DND-41 (cell line): ENCODE data around the gene PTPN1.

Source experiments
- ATAC-seq: fragments of 200-7000 bp; cut with Tn5 transposase; 3 replicates; pipeline ENCODE4 v1.9.1; 2021; ENCODE audit warnings: low read depth; ENCODE audit not compliant: insufficient read depth
- DNase-seq: peaks from one replicate; pipeline ENCODE4 v3.0.0-alpha.2; 2020
- H2AFZ ChIP-seq: 2 replicates; pipeline ENCODE4 v1.6.0; 2012; ENCODE audit warnings: low read depth, low read length
- H3K27ac ChIP-seq: 2 replicates; pipeline ENCODE4 v1.5.1; 2012; ENCODE audit warnings: low read length, inconsistent platforms
- H3K27me3 ChIP-seq: fragments of 200-600 bp; sonication (generic); 2 replicates; pipeline ENCODE4 v1.6.0; 2012; ENCODE audit warnings: low read length, mild to moderate bottlenecking, inconsistent platforms; ENCODE audit not compliant: insufficient read depth, poor library complexity
- H3K36me3 ChIP-seq: 2 replicates; pipeline ENCODE4 v1.5.1; 2012; ENCODE audit warnings: low read length, inconsistent platforms; ENCODE audit not compliant: insufficient read depth
- H3K4me1 ChIP-seq: 2 replicates; pipeline ENCODE4 v1.5.1; 2012; ENCODE audit warnings: mild to moderate bottlenecking, low read length; ENCODE audit not compliant: insufficient read depth
- H3K4me2 ChIP-seq: 2 replicates; pipeline ENCODE4 v1.6.0; 2012; ENCODE audit warnings: mild to moderate bottlenecking, moderate library complexity, low read length, inconsistent platforms; ENCODE audit not compliant: insufficient read depth
- H3K4me3 ChIP-seq, 2 experiments: fragments of 200-600 bp in 1 of 2; shearing (Covaris generic) in 1 of 2; 2 replicates each; pipeline ENCODE4 v1.5.1; 2012 to 2016; ENCODE audit warnings: inconsistent platforms in 2 of 2, low read length in 2 of 2, mild to moderate bottlenecking in 2 of 2, low read depth in 1 of 2, moderate library complexity in 1 of 2
- H3K79me2 ChIP-seq: 2 replicates; pipeline ENCODE4 v1.6.0; 2012; ENCODE audit warnings: low read length, inconsistent platforms; ENCODE audit not compliant: insufficient read depth
- H3K9ac ChIP-seq: 2 replicates; pipeline ENCODE4 v1.6.0; 2012; ENCODE audit warnings: low read depth, mild to moderate bottlenecking, inconsistent platforms, low read length, moderate library complexity
- H3K9me3 ChIP-seq: 2 replicates; pipeline ENCODE4 v1.5.1; 2012; ENCODE audit warnings: low read length, moderate library complexity, mild to moderate bottlenecking, inconsistent platforms; ENCODE audit not compliant: insufficient read depth, severe bottlenecking
- H4K20me1 ChIP-seq: 2 replicates; pipeline ENCODE4 v1.6.0; 2012; ENCODE audit warnings: low read length; ENCODE audit not compliant: insufficient read depth
- EZH2 ChIP-seq: IDR thresholded peaks from 3 replicates; pipeline ENCODE4 v1.6.1; 2012; ENCODE audit warnings: borderline replicate concordance, low read depth, mild to moderate bottlenecking, moderate library complexity, low read length, inconsistent platforms; ENCODE audit not compliant: severe bottlenecking
- TF ChIP-seq, protein P1 (sequence below): IDR thresholded peaks from 2 replicates; pipeline ENCODE4 v1.5.1; 2012; ENCODE audit warnings: borderline replicate concordance, low read length, moderate library complexity, mild to moderate bottlenecking; ENCODE audit not compliant: poor library complexity, severe bottlenecking; ENCODE audit errors: extremely low read depth

The PTPN1 gene

DNA sequence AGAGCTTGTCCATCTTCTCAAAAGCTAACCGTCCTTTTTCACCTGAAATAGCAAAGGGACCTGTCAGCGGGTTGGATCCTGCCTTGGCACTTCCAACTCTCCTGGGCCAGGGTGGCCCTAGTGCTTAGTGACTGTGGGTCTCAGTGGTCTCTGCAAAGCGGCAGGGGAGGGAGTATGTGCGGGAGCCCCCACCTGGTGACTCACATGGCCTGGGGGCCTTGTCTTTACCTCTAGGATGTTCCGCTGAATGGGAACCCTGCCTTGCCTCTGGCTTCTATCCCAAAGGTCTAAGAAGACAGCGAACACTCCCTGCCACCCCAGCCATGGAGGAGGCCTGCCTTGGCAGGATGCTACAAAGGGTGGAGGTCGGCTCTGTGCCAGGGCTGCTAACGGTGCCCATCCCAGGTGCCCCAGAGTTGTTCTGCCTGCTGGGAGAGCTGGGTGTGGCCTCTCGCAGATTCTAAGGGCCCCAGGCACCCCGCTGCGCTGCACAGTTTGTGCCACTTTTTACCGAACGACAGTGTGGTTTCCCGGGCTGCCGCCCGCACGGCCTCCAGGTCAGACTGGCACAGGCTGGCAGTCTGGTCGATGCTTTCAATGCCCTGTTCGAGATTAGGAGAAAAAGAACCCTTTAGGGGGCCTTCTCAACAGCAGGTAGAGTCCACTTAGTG lies 77.2 kb downstream of the PTPN1 start:
- Histone ChIP-seq H4K20me1 (peaks cover 7% of the 10 kb centered on the region; the same call in 1 of the 2 replicates), H3K79me2 (no peaks in the 10 kb centered on the region), H3K27ac (no peak overlapping the region), H3K27me3 (no peaks in the 10 kb centered on the region), H3K9ac (no peak overlapping the region), H3K36me3 (peaks cover 41% of the 10 kb centered on the region), H3K4me1 (no peaks in the 10 kb centered on the region), H3K9me3 (no peaks in the 10 kb centered on the region), H3K4me2 (no peak overlapping the region), H2AFZ (no peak overlapping the region), H3K4me3 (no peak overlapping the region)
- DNase-seq (no peak), ATAC-seq (no peak)
- TF ChIP-seq, protein P1, sequence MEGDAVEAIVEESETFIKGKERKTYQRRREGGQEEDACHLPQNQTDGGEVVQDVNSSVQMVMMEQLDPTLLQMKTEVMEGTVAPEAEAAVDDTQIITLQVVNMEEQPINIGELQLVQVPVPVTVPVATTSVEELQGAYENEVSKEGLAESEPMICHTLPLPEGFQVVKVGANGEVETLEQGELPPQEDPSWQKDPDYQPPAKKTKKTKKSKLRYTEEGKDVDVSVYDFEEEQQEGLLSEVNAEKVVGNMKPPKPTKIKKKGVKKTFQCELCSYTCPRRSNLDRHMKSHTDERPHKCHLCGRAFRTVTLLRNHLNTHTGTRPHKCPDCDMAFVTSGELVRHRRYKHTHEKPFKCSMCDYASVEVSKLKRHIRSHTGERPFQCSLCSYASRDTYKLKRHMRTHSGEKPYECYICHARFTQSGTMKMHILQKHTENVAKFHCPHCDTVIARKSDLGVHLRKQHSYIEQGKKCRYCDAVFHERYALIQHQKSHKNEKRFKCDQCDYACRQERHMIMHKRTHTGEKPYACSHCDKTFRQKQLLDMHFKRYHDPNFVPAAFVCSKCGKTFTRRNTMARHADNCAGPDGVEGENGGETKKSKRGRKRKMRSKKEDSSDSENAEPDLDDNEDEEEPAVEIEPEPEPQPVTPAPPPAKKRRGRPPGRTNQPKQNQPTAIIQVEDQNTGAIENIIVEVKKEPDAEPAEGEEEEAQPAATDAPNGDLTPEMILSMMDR = no peak
- no peak for TF ChIP-seq EZH2

DNA sequence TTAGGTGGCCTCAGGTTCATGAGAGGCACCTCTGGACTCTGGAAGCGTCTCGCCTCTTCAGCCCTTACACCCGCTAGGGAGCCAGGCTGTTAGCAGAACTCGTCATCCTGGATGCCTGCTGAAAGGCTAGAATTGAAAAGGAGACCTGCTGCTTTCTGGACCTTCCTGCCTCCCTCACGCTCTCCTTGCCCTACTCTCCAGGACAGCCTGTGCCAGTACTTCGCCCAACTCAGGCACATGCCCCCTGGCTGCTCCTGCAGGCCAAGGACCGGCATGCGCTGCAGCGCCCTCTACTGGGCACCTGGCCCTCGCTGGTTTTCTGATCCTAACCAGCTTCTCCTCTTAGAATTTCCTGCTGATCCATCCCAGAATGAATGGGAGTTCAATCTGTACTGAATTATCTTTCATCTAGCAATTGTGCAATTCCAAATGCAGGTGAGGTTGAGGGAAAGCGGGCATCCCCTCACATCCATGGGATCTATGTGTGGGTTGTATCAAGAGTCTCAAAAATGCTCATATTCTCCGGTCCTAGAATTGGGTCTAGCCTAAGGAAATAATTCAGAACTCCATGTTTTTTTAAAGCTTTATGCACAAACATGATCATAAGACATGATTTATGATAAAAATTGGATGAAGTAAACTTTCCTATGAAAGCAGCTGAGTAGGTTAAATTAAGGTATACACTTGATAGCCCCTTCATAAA lies 78.0 kb downstream of the PTPN1 start:
- ATAC-seq (peak; percentile 81), DNase-seq (peak; percentile 77)
- H3K4me3 ChIP-seq = no peak overlapping the region
- peaks cover 7% of the 10 kb centered on the region; the same call in 1 of the 2 replicates for H4K20me1 ChIP-seq
- H3K79me2 ChIP-seq = no peaks in the 10 kb centered on the region
- no peak overlapping the region for H3K9ac ChIP-seq
- no peaks in the 10 kb centered on the region for H3K9me3 ChIP-seq
- H3K4me1 ChIP-seq = no peaks in the 10 kb centered on the region
- no peak overlapping the region for H3K4me2 ChIP-seq
- no peak overlapping the region for H2AFZ ChIP-seq
- H3K27me3 ChIP-seq = no peaks in the 10 kb centered on the region
- no peak overlapping the region for H3K27ac ChIP-seq
- TF ChIP-seq EZH2 = no peak
- TF ChIP-seq, protein P1 = peak; percentile 100
- H3K36me3 ChIP-seq = peaks cover 33% of the 10 kb centered on the region

DNA sequence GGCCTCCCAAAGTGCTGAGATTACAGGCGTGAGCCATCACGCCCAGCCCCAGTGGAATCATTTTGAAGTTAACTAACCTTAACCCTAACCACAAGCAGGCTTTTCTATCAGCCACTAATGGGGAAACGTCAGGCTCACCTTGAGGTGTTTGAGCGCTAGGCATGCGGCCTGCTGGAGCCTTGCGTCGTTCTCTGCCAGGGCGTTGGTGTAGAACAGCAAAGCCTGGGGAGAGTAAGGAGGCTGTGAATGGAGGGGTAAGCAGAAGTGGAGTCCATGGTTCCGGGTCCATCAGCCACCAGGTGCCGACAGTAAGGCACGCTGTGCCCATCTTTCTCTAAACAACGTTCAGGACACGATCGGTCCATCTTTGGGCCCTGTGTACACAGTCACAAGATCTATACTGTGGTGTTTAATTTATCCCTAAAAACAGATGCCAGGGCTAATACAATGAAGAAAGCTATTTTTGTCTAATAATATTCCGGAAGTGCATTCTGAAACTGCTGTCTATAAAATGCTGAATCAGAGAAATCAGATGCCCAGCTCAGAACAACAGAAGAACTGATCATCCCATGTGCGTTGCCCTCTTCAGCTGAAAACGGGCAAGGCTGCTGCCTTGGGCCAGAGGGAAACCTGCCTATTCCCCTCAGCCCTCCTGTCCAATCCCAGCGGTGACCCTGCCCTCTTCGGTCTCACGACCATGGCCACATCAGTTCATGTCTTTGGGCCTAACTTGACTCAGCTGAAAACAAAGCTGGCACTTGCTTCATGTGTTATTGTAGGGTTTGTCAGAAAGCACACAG lies 79.6 kb downstream of the PTPN1 start:
- H3K36me3 ChIP-seq = peaks cover 21% of the 10 kb centered on the region
- ATAC-seq = no peak

More for the DNA sequence above, 79.6 kb downstream of the PTPN1 start:
- Histone ChIP-seq H3K9ac (no peak overlapping the region), H3K79me2 (no peaks in the 10 kb centered on the region), H3K27ac (no peak overlapping the region), H3K9me3 (no peaks in the 10 kb centered on the region), H3K4me2 (no peak overlapping the region), H2AFZ (no peak overlapping the region), H3K4me3 (no peak overlapping the region), H4K20me1 (peaks cover 10% of the 10 kb centered on the region; the same call in 1 of the 2 replicates), H3K4me1 (no peaks in the 10 kb centered on the region), H3K27me3 (no peaks in the 10 kb centered on the region)
- TF ChIP-seq EZH2 = no peak
- TF ChIP-seq, protein P1 = no peak
- DNase-seq = no peak
